MCF 10A (cell line): ENCODE data around the gene FIGLA. TPM values are rescaled to one million over a fixed set of nuclear protein-coding genes. Genes with fewer than 3 reads are reported as not detected.

Source experiments
- Bru-seq: library from RNA; stranded (reverse); fragments of 400-500 nt; gene quantifications from one replicate; lab custom pipeline; 2021; lab: Mats Ljungman, UMichigan
- BruChase-seq, 2 experiments: library from RNA; stranded (reverse); fragments of 400-500 nt; gene quantifications; one replicate each; lab custom pipeline; 2021; lab: Mats Ljungman, UMichigan
- BruUV-seq: library from RNA; stranded (reverse); fragments of 400-500 nt; replicated peaks from 2 replicates; lab custom pipeline; 2021; lab: Mats Ljungman, UMichigan
- CTCF ChIA-PET: fragments of 300-600 bp; sonication (Branson Sonifier 250); formaldehyde crosslinking; extraction: SDS; loops from one replicate; lab custom pipeline; 2021; ENCODE audit warnings: antibody characterized with exemption, inconsistent platforms; lab: Yijun Ruan, JAX
- POLR2A ChIA-PET: fragments of 300-600, 350-650 bp; sonication (Branson Sonifier 250); formaldehyde crosslinking; extraction: SDS; loops from one replicate; lab custom pipeline; 2020; ENCODE audit warnings: antibody characterized with exemption, inconsistent platforms; lab: Yijun Ruan, JAX
- DNase-seq: peaks from one replicate; pipeline ENCODE4 v3.0.0-alpha.2; 2018; ENCODE audit not compliant: unreplicated experiment
- H3K27ac Mint-ChIP-seq: one replicate; pipeline ENCODE4 v1.8.0; 2022; ENCODE audit warnings: mild to moderate bottlenecking, low read depth, mixed read lengths; ENCODE audit not compliant: unreplicated experiment
- H3K27me3 Mint-ChIP-seq: one replicate; pipeline ENCODE4 v1.8.0; 2022; ENCODE audit warnings: mixed read lengths; ENCODE audit not compliant: insufficient read depth, unreplicated experiment
- H3K36me3 Mint-ChIP-seq: one replicate; pipeline ENCODE4 v1.8.0; 2022; ENCODE audit warnings: mild to moderate bottlenecking, moderate library complexity, mixed read lengths; ENCODE audit not compliant: insufficient read depth, unreplicated experiment
- H3K4me1 Mint-ChIP-seq: one replicate; pipeline ENCODE4 v1.8.0; 2022; ENCODE audit warnings: mixed read lengths; ENCODE audit not compliant: insufficient read depth, unreplicated experiment
- H3K4me3 Mint-ChIP-seq: one replicate; pipeline ENCODE4 v1.8.0; 2022; ENCODE audit warnings: mild to moderate bottlenecking, moderate library complexity, mixed read lengths; ENCODE audit not compliant: unreplicated experiment
- H3K9me3 Mint-ChIP-seq: one replicate; pipeline ENCODE4 v1.8.0; 2022; ENCODE audit warnings: mixed read lengths; ENCODE audit not compliant: unreplicated experiment
- intact Hi-C: fragments of 100-400 bp; cut with micrococcal nuclease; formaldehyde crosslinking; loops from 2 replicates; pipeline ENCODE4 v1.14.1; 2022
- long read RNA-seq: library from polyadenylated mRNA; stranded (forward); transcript quantifications from one replicate; pipeline ENCODE4 v2.0.0, GENCODE V29; 2022
- total RNA-seq: library from RNA; stranded (reverse); gene quantifications from 2 replicates; pipeline ENCODE4 v1.2.3, GENCODE V29; 2022
- TF ChIP-seq, protein P1 (sequence below): fragments of 200-600 bp; IDR thresholded peaks from one replicate; pipeline ENCODE4 v1.8.0; 2022; ENCODE audit warnings: antibody characterized with exemption, mild to moderate bottlenecking; ENCODE audit not compliant: unreplicated experiment

FIGLA gene, protein sequence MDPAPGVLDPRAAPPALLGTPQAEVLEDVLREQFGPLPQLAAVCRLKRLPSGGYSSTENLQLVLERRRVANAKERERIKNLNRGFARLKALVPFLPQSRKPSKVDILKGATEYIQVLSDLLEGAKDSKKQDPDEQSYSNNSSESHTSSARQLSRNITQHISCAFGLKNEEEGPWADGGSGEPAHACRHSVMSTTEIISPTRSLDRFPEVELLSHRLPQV
- total RNA-seq (not detected in 2 replicates), Bru-seq, nascent RNA (not detected), BruChase-seq, experiment 1, labeled RNA remaining after a 6-hour chase (not detected), BruChase-seq, experiment 2, labeled RNA remaining after a 2-hour chase (not detected)
- long read RNA-seq = 0 reads

DNA sequence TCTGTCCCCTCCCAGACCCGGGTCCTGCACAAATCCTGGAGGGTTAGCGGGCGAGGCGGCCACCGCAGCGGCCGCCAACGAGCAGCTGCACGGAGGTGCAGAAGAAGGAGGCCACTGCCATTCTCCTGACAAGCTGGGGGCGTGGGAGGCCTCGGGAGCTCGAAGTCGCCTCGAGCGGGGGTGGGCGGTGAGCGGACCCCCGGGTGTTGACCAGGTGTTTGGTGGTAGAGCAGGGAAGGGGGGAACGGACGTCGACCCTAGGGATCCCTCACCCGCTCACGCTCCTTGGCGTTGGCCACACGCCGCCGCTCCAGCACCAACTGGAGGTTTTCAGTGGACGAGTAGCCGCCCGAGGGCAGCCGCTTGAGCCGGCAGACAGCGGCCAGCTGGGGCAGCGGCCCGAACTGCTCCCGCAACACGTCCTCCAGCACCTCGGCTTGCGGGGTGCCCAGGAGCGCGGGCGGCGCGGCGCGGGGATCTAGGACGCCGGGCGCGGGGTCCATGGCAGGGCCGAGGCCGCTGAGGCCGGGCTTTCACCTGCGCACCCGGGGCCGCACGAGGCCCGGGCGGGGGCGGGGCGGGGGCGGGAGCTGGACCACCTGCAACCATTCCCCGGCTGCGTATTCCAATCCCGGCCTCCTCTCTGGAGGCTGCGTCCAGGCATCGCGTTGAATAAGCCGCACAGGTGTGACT is at the start of gene FIGLA:
Gene FIGLA, minus strand, starts transcription at position 508 of the 693 bp plus-strand sequence. Its CDS starts 5 bp downstream, at position 503.
- ChIA-PET CTCF (interaction anchor here (0.6 to 1.8 kb wide), 10 partner anchors 11 to 486 kb away, joined by 3 to 7 read pairs (median 4); no protein-coding TSS in a partner anchor), POLR2A (interaction anchor here (0.6 kb wide), 1 partner anchor 61 kb away, joined by 3 read pairs; no protein-coding TSS in a partner anchor)
- BruUV-seq = no TSS peak
- peak within 1 kb of the TSS; percentile 52 for H3K4me3 Mint-ChIP-seq
- no peaks in the 10 kb centered on the region for H3K9me3 Mint-ChIP-seq
- no peak for DNase-seq
- intact Hi-C loops = no loop called here
- H3K36me3 Mint-ChIP-seq = no peaks in the 10 kb centered on the region
- TF ChIP-seq, protein P1, sequence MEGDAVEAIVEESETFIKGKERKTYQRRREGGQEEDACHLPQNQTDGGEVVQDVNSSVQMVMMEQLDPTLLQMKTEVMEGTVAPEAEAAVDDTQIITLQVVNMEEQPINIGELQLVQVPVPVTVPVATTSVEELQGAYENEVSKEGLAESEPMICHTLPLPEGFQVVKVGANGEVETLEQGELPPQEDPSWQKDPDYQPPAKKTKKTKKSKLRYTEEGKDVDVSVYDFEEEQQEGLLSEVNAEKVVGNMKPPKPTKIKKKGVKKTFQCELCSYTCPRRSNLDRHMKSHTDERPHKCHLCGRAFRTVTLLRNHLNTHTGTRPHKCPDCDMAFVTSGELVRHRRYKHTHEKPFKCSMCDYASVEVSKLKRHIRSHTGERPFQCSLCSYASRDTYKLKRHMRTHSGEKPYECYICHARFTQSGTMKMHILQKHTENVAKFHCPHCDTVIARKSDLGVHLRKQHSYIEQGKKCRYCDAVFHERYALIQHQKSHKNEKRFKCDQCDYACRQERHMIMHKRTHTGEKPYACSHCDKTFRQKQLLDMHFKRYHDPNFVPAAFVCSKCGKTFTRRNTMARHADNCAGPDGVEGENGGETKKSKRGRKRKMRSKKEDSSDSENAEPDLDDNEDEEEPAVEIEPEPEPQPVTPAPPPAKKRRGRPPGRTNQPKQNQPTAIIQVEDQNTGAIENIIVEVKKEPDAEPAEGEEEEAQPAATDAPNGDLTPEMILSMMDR = no peak
- peaks cover 5% of the 10 kb centered on the region for H3K4me1 Mint-ChIP-seq
- H3K27me3 Mint-ChIP-seq = peaks cover 63% of the 10 kb centered on the region
- H3K27ac Mint-ChIP-seq = no peak within 1 kb of the TSS

DNA sequence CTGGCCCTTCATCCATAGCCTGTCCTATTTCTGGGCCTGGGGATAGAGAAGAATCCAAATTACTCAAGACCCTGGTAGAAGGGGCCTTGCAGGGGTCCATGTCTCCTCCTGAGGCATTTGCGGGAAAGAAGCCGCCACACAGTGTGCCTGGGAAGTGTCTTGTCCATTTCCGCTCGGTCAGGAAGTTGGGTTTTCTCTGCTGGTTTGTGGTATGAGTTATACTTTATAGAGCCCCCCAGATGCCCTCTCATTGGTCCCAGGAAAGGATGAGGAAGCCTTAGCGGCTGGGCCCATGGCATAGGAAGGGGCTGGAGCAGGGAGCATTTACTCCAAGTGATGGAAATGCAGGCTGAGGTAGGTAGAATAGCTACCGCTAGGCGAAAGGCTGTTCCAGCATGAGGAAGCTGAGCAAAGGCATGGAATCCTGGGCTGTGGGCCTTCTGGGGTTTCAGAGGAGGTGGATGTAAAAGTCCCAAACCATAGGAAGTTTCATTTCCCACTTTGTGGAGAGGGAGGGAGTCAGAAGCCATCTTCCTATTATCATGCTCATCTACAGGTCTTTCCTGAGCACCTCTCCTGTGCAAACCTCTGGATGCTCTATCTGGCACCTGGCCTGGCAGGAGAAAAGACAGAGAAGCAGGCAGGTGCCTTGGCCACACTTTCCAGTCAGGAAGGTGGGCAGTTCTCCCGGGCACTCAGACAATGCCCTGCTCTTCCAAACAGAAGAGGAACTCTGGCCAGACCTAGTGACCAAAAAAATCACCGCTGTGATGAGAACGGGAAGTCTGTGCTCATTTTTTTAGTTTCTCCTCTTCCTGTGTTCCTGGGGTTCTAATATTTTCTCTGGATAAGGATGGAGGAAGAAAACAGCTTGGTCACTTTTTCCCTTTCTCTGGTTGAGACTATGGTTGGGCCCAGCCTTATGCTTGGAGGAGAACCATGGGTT is 47.8 kb upstream of the FIGLA start:
- Mint-ChIP-seq H3K27ac (no peak overlapping the region), H3K36me3 (no peaks in the 10 kb centered on the region), H3K27me3 (peaks cover 52% of the 10 kb centered on the region), H3K4me3 (no peak overlapping the region), H3K4me1 (no peaks in the 10 kb centered on the region), H3K9me3 (no peaks in the 10 kb centered on the region)
- DNase-seq = no peak
- BruUV-seq = no TSS peak
- POLR2A ChIA-PET = no interaction called here
- TF ChIP-seq, protein P1 = no peak
- CTCF ChIA-PET = no interaction called here
- intact Hi-C loops = no loop called here

DNA sequence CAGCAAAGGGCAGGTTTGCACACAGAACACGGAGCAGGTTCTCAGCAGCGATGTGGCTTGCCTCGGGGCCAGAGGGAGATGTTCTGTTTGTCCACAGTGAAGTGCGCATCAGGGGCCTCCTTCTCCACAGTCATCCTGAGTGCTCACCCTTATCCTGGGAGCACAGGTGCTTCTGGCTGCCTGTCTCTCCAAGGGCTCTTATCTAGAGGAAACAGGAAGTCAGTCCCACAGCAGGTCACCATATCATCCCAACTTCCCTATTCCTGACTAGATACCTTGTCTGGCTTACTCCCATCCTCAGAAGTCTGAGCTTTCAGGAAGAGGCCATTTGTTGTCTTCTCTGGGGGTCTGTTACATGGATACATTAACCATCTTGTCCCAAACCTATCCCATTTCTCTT is 45.2 kb upstream of the FIGLA start, which contains the start of gene CD207:
Gene CD207, minus strand, starts transcription at position 174 of the 400 bp plus-strand sequence. Its CDS starts 40 bp downstream, at position 134.
- TF ChIP-seq, protein P1 = no peak
- no peaks in the 10 kb centered on the region for H3K36me3 Mint-ChIP-seq

More for the DNA sequence above, 45.2 kb upstream of the FIGLA start, which contains the start of gene CD207:
- H3K27me3 Mint-ChIP-seq = peaks cover 59% of the 10 kb centered on the region
- H3K4me3 Mint-ChIP-seq = no peak within 1 kb of the TSS
- H3K4me1 Mint-ChIP-seq = no peaks in the 10 kb centered on the region
- intact Hi-C loops = no loop called here
- H3K27ac Mint-ChIP-seq = no peak within 1 kb of the TSS
- no TSS peak for BruUV-seq
- ChIA-PET CTCF (interaction anchor here (0.8 kb wide), 1 partner anchor 319 kb away, joined by 3 read pairs; no protein-coding TSS in a partner anchor), POLR2A (no interaction called here)
- no peak for DNase-seq
- H3K9me3 Mint-ChIP-seq = no peaks in the 10 kb centered on the region
